Testis (tissue), 2 donors: Measurements from ENCODE around the gene GUCA1C.

Experiments used
- POLR2A ChIP-seq: fragments of 450-650 bp; IDR thresholded peaks from one replicate; pipeline ENCODE4 v1.6.1; 2017; ENCODE audit warnings: antibody characterized with exemption, mild to moderate bottlenecking, moderate library complexity
- TF ChIP-seq, protein P1 (sequence below), 3 experiments: fragments of 450-650 bp in 2 of 3; fragments of 200-600 bp in 1 of 3; sonication (generic) in 1 of 3; IDR thresholded peaks; one replicate each; pipeline ENCODE4 v1.5.1; 2016 to 2019; ENCODE audit warnings: antibody characterized with exemption in 3 of 3, mild to moderate bottlenecking in 2 of 3, moderate library complexity in 1 of 3

DNA sequence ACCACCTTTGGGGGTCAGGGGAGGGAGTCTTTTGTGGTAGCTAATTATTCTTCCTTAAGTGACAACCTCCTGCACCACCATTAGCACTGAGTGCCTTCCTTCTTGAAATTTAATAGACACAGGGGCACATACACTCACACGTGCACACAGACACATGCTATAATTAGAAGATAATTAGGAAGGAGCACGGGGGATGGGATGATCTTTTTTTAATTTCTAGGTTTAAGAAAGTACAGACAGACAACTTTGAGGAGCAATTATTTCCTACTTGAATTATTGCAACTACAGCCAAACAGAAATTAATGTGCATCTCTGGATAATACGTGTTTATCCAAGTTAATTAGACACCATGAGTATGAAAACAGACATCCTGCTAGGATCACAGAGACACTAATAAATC, 44.8 kb upstream of the GUCA1C start:
- TF ChIP-seq, protein P1, sequence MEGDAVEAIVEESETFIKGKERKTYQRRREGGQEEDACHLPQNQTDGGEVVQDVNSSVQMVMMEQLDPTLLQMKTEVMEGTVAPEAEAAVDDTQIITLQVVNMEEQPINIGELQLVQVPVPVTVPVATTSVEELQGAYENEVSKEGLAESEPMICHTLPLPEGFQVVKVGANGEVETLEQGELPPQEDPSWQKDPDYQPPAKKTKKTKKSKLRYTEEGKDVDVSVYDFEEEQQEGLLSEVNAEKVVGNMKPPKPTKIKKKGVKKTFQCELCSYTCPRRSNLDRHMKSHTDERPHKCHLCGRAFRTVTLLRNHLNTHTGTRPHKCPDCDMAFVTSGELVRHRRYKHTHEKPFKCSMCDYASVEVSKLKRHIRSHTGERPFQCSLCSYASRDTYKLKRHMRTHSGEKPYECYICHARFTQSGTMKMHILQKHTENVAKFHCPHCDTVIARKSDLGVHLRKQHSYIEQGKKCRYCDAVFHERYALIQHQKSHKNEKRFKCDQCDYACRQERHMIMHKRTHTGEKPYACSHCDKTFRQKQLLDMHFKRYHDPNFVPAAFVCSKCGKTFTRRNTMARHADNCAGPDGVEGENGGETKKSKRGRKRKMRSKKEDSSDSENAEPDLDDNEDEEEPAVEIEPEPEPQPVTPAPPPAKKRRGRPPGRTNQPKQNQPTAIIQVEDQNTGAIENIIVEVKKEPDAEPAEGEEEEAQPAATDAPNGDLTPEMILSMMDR (IDR thresholded peaks at IDR 0.05), result no peak
- TF ChIP-seq POLR2A, result no peak
